Gastrocnemius medialis (tissue), 4 donors: Measurements from ENCODE around the gene SIRPA.

ENCODE experiments used
- CTCF ChIP-seq, 5 experiments: fragments of 450-650 bp in 3 of 5; fragments of 200-600 bp in 2 of 5; sonication (generic) in 2 of 5; IDR thresholded peaks in 4 of 5; conservative IDR thresholded peaks in 1 of 5; 1 replicate in 4 of 5; 2 replicates in 1 of 5; pipeline ENCODE4 v1.5.1; 2016 to 2019; ENCODE audit warnings: antibody characterized with exemption in 5 of 5, mild to moderate bottlenecking in 3 of 5, moderate library complexity in 3 of 5
- POLR2A ChIP-seq, 2 donors: fragments of 450-650 bp; IDR thresholded peaks; one replicate each; pipeline ENCODE4 v1.6.1; 2017; ENCODE audit warnings: antibody characterized with exemption in 2 of 2, mild to moderate bottlenecking in 2 of 2, moderate library complexity in 2 of 2

GRCh38 chr20:1851396-1851795, 43.8 kb upstream of the SIRPA start:
- TF ChIP-seq POLR2A (IDR thresholded peaks at IDR 0.05) (no peak), CTCF (IDR thresholded peaks at IDR 0.05 in 4 of 5, conservative IDR thresholded peaks at IDR 0.05 in 1 of 5) (no peak)
